HCEC 1CT (cell line): Measurements from ENCODE around the gene GNA12.
"Not testable (repeated sequence)": the region's sequence is repeated elsewhere in the genome, so short reads cannot be mapped to it uniquely, and the experiment has no call there.

Source experiments
- DNase-seq: peaks from one replicate; pipeline ENCODE4 v3.0.0-alpha.2; 2017

Gene GNA12

DNA sequence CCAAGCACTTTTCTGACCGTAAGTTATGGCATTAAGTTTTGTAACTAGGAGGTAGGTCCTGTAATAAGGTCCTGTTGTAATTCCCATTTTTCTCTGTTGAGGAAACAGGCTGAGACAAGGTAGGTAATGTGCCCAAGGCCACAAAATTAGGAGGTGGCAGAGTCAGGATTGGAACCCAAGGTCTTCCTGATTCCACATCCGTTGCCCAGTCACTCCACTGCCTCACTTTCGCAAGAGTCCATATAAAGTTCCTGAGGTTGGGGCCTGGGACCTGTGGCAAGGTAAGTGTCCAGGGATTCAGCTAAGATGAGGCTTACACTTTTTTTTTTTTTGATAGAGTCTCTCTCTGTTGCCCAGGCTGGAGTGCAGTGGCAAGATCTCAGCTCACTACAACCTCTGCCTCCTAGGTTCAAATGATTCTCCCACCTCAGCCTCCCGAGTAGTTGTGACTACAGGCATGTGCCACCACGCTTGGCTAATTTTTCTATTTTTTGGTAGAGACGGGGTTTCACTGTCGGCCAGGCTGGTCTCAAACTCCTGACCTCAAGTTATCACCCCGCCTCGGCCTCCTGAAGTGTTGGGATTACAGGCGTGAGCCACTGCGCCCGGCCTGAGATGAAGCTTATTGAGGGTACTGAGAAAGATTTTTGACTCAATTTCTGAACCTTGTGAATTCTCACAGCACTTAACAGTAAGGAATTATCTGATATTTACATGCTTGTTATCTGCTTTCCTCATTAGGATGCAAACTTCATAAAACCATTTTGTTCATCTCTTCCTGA lies 20.3 kb upstream of the GNA12 start:
- no peak for DNase-seq

GRCh38 chr7:2863461-2864066 lies 19.5 kb upstream of the GNA12 start:
- peak; percentile 98 for DNase-seq

GRCh38 chr7:2862831-2863361 lies 18.8 kb upstream of the GNA12 start:
- no peak for DNase-seq

- DNase-seq: no peak
These were observed 17.4 kb upstream of the GNA12 start for GRCh38 chr7:2861509-2861908.

DNA sequence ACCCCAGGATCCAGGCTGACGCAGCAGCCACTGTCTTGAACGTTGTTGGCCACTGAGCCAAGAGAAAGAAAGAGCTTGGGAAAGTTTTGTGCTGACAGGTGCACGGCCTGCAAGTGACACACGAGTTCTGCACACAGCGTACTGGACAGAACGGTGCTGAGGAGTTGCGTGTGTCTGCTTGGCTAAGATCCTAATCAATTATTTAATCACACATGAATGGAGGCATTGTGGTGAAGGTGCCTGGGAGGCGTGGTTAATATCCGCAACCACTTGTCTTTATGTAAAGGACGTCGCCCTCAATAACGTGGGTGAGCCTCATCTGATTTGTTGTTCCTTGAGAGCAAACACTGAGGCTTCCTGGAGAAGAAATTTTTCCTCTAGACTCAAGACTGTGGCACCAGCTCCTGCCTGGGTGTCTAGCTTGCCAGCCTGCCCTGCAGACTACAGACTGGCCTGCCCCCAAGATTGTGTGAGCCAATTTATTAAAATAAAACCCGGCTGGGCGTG lies 16.6 kb upstream of the GNA12 start:
- no peak for DNase-seq

DNA sequence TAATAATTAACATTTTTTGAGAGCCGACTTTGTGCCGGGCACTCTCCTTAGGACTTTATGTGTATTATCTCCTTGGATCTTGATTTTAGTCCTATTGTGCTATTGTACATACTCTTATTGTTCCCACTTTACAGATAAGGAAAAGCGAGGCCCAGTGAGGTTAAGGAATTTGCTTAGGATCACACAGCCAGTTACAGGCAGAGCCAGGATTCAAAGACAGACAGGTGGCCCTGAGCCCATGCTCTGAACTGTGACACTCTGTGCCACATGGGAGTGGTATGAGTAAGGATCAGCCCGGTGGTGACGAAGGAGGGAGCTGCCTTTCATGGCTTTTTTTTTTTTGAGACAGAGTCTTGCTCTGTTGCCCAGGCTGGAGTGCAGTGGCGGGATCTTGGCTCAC lies 15.8 kb upstream of the GNA12 start:
- no peak for DNase-seq

- no peak for DNase-seq
These were observed 14.5 kb upstream of the GNA12 start for GRCh38 chr7:2858621-2859020.

GRCh38 chr7:2856388-2857169 lies 12.5 kb upstream of the GNA12 start:
- DNase-seq: no peak

- DNase-seq: no peak
These were observed 11.3 kb upstream of the GNA12 start for GRCh38 chr7:2855386-2855785.

DNA sequence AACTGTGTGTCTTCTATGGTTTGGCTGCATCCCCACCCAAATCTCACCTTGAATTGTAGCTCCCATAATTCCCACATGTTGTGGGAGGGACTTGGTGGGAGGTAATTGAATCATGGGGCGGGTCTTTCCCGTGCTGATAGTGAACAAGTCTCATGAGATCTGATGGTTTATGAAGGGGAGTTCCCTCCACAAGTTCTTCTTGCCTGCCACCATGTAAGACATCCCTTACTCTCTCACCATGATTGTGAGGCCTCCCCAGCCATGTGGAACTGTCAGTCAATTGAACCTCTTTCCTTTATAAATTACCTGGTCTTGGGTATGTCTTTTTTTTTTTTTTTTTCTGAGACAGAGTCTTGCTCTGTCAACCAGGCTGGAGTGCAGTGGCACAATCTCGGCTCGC lies 9.4 kb upstream of the GNA12 start:
- not testable (repeated sequence) for DNase-seq

- DNase-seq: no peak
These were observed 9.0 kb upstream of the GNA12 start for GRCh38 chr7:2853147-2853546.

GRCh38 chr7:2851497-2851896 lies 7.4 kb upstream of the GNA12 start:
- DNase-seq: no peak

GRCh38 chr7:2849941-2850766 lies 6.0 kb upstream of the GNA12 start:
- DNase-seq: no peak

DNA sequence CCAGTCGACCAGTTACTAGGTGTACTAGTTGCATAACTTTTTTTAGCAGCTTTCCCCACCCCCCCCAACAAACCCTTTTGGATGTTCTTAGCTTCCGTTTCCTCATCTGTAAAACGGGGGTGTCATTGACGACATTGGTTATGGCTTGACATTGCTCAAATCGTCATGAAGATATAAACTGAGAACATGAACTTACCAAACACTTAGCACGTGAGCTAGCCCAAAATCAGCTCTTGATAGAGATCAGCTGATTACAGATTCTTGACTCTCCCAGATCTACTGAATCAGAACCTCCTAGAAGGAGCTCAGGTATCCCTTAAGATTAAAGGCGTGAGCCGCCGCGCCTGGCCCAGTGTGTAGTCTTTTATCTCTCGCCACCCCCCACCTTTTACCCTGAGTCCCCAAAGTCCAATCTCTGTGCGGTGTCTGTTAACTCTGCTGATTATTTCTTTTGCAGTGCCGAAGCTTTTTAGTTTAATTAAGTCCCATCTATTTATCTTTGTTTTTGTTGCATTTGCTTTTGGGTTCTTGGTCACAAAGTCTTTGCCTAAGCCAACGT lies 1.0 kb upstream of the GNA12 start:
- no peak for DNase-seq

GRCh38 chr7:2843711-2844152 lies 376 bp downstream of the GNA12 start:
- peak; percentile 30 for DNase-seq

GRCh38 chr7:2843191-2843685 lies 870 bp downstream of the GNA12 start:
- DNase-seq: peak; percentile 16

DNA sequence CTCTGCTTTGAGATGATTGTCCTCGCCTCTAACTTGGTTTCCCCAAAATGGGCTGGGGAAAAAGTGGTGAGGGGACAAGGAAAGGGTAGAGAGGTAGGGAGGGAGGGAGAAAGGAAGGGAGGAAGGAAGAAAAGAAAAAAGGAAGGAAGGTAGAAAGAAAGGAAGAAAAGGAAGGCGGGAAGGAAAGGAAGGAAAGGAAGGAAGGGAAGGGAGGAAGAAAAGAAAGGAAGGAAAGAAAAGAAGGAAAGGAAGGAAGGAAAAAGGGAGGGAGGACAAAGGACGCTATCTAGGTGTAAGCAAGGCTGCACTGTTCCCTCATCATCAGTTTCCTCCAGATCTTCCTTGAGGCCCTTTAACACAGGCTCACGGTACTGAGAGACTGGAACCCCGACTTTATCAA lies 2.2 kb downstream of the GNA12 start:
- no peak for DNase-seq

DNA sequence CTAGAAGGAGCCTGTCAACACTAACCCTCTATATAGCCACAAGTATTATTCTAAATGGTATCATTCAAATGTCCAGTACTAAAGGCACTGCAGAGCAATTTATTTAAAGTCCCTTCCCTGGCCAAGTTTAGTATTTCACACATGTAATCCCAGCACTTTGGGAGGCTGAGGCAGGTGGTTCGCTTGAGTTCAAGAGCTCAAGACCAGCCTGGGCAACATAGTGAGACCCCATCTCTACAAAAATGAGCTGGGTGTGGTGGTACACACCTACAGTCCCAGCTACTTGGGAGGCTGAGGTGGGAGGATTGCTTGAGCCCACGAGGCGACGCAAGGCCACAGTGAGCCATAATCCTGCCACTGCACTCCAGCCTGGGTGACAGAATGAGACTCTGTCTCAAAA lies 3.6 kb downstream of the GNA12 start:
- DNase-seq: no peak

GRCh38 chr7:2838873-2839578 lies 5.1 kb downstream of the GNA12 start:
- DNase-seq: no peak

GRCh38 chr7:2838451-2838850 lies 5.7 kb downstream of the GNA12 start:
- DNase-seq: no peak

- DNase-seq: no peak
These were observed 6.6 kb downstream of the GNA12 start for GRCh38 chr7:2837496-2837895.
